Amygdala (tissue), 56 donors: ENCODE data around the gene ACTR1B.
A peak's percentile ranks its signal among the peaks of the same experiment; 100 is the strongest.
"Not testable (repeated sequence)": the region's sequence is repeated elsewhere in the genome, so short reads cannot be mapped to it uniquely, and the experiment has no call there.

Source experiments
- DNase-seq, 56 donors: peaks; one replicate each; lab custom pipeline; 2025; lab: John Stamatoyannopoulos, UW

ACTR1B gene

GRCh38 chr2:97660044-97660774 lies 3.6 kb downstream of the ACTR1B start:
- DNase-seq, result no peak

DNA sequence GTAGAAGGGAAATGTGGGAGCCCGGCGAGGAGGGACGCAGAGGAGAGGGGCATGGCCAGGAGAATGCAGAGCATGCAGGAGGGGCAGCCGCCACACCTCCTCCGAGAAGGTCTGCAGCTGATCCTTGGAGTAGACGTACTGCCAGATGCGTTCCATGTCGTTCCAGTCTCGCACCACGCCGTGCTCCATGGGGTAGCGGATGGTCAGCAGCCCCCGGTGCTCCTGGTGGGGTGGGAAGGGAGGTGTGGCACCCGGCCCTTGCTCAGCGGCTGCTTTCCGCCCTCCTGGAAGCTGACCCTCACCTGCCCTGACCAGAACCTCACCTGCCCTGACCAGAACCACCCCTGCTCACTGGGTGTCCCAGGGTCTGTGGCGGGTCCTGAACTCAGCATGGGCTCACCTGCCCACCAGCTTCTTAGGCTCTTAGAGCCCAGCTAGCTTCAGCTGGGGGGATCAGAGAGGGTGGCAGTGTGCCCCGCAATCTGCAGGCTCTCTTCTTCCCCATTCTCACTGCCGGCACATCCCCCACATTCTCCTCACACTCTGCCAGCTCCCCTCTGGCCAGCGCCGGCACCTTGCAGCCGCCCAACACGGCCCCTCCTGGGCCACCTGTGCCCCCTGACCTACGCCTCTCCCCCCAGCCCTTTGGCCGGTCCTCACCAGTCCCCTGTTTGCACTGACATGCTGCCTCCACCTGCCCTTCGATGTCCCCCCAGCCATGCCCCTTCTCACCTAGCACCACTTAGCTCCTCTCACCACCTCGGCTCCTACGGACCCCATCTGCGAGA lies 4.4 kb downstream of the ACTR1B start:
- no peak for DNase-seq

- DNase-seq, result no peak
Measured at GRCh38 chr2:97658691-97659157, 5.1 kb downstream of the ACTR1B start.

DNA sequence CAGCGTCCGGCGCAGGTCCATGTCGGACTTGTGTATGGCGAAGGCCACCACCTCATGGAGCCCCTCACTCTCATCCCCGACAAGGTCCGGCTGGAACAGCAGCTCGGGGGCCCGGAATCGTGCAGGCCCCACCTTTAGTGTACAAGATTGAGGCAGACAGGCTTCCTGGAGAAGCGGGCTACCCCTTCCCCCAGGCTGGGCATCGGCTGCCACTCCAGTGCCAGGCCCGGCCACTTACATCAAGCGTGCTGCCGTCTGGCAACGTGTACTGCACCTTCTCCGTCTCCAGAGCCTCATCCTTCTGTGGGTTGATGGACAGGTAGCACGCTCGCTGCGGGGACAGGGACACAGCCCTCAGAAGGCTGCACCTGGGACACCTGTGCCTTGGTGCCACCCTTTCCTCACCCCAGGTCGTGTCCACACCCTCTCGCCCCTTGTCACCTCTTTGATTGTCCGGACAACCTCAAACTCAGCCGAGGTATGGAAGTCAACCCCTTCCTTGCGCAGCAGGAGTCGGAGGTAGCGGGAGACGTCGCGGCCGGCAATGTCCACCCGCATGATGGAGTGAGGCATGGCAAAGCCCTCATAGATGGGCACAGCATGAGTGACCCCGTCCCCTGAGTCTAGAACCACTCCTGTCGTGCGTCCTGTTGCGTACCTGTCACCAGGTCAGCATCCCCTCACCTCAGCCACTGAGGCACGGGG lies 5.7 kb downstream of the ACTR1B start:
- no peak for DNase-seq

DNA sequence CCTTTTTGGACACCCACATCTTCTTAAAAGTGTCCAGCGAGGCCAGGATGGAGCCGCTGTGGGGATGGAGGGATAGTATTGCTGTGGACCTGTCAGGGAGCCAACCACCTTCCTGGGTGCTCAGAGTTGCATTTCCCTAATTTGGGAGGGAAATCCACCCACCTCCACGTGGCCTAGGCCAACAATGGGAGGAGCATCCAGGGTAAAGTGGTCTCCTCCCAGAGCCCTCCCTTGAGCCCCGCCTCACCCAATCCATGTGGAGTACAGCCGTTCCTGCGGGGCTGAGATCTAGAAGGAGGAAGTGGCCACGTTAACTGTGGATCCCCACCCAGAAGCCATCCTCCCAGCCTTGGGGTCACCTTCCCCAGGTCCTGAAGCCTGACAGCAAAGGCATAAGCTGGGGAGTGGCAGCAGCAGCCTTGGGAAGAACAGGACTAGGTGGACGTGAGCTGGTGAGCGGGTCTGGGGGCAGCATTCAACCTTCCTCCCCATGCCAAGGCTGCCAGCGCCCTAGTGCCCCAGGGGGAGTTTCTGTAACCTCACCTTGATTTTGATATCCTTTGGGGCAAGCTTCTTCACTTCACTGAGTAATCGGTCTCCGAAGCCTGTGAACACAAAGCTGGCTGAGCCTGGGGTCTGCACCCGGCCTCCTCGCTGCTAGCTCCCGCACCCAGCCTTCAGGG lies 6.8 kb downstream of the ACTR1B start:
- no peak for DNase-seq

DNA sequence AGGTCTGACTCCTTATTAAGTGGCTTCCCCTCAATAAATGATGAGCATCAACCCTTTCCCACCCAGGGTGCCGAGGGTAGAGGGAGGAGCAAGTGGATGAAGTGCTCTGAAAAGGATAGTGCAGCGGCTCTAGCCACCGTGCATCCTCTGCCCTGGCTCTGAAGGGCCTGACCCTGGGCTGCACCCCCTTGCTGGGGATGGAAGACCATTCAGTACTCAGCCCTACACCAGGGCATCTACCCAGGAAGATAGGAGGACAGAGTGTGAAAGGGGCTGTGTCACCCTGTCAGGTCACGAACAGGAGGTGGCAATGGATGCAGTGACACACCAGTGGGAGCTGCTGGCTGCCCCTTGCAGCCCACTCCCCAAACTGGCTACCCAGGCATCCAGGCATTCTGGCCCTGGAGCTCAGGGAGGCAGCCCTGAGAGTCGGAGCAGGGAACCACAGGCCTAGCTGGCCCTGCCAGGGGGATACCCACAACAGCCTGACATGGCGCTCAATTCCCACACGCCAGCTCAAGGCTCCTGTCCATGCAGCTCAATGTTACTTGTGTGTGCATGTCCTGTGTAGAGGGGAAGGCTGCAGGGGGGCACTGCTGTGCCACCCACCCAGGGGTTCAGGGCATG lies 7.6 kb downstream of the ACTR1B start:
- no peak for DNase-seq

DNA sequence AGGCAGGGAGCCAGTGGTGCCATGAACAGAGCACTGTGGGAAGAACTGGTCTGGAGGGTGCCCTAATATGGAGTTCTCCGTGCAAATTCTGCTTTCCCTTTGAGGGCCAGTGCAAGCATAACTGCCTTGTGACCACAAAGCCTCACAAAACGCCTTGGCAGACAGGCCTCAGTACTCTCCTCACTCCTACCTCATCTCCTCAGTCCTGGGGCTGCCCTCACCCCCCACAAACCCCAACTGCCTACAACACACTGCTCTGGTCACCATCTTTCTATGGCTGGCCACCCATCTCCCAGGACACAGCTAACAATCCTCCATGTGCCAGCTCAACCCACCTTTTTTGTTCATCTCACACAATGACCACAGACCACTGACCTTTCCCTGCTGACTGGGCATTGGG lies 9.1 kb downstream of the ACTR1B start:
- DNase-seq, result no peak

DNA sequence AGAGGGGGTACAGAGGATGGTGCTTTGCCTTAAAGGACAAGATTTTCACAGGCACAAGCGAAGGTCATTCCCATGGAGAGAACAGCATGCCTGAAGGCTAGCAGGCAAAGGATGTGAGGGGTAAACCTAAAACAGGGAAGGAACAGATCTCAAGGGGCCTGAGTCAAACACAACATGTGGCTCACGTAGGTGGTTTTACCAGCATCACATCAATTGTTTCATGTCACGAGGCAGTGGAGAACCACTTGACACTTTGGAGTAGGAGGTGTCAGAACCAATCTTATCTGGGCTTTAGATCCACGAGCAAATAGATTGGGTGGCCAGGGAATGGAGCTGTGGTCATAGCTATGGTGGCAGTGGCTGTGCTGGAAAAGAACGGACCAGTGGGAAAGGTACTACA lies 9.5 kb downstream of the ACTR1B start:
- DNase-seq, result no peak

DNA sequence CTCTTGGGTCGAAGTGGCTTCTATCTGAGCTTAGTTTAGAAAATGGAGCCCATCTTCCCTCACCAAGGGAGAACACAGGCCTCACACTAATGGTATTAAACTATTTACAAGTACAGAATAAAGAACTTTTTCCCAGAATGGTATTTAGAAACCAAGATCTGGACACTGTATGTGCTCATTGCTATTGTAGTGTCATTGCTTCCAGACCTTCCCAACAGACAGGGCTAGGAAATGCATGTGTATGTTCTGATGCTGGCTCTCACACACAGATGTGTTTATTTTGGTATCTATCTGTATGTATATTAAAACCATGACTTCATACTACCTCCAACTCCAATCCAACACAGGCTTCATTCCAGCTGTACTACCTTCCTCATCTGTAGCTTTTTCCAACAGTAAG lies 10.0 kb downstream of the ACTR1B start:
- no peak for DNase-seq

DNA sequence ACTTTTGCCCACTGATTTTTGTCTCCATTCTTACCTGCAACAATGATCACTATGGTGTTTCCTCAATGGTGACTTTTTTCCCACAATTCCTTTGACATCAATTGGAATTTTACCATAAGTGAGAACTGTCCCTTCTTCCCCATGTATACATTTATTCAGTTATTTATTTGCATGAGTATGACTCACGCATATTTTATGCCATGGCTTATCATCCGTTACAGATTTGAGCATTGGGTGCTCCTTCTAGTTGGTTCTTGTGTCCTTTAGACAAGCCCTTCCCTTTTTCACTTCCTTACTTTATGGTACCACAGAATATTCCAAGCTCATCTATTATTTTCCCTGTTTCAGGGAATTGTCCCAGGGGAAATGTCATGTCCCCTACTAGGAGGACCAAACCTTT lies 10.4 kb downstream of the ACTR1B start:
- DNase-seq, result no peak

DNA sequence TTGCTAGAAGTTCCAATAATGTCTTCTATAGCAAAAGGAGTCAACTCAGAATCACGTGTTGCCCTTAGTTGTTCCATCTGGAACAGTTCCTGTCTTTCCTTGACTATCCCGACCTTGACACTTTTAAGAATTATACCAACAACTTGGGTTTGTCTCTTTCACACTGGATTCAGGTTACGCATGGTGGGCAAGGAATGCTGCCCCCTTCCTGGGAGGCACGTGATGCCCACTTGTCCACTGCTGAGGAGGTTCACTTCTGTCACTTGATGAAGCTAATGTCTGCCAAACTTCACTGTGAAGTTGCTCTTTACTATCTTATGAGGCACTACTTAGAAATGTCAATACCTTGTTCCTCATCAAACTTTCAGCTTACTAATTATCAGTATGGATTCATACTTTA lies 12.7 kb downstream of the ACTR1B start:
- no peak for DNase-seq

GRCh38 chr2:97646977-97647376 lies 16.9 kb downstream of the ACTR1B start:
- no peak for DNase-seq

GRCh38 chr2:97645695-97646629 lies 17.9 kb downstream of the ACTR1B start, which contains the start of gene COX5B:
TSS of gene COX5B (plus strand) at chr2:97646062. CDS start at chr2:97646087, 25 bp downstream.
- peak; percentile 39 to 99 (median 98) for DNase-seq

GRCh38 chr2:97645112-97645694 lies 18.6 kb downstream of the ACTR1B start:
- DNase-seq, result peak in 8 of 56 donors; percentile 44 to 83 (median 70)

DNA sequence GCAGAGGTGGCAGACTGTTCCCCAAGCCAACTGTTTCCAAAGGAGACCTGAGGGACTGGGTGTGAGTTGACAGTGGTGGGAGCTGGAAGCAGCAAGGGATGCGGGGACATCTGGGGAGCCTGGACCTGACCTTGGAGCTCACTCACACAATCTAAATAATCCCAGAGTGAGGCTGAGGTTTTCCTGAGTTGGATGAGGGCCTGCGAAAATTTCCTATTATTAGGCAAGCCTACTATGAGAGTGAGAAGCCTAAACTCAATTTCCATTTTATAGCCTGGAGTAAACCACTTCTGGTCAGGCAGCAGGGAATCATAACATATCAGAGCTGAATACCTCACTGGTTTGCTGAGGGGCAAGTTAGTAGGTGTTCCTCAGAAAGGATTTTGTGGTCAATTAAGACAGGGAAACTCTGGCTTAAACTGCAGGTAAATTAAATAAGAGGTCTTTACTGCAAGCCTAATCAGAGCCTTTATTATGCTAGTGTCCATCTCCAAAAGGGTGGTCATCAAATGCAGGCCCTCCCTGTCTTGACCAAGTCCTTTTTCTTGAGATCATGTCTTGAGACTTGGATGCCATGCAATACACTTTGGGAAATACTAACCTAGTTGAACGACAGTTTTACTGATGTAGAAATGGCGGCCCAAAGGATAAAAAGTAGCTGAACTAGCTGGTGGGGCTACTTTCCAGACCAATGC lies 19.7 kb downstream of the ACTR1B start:
- DNase-seq, result no peak

DNA sequence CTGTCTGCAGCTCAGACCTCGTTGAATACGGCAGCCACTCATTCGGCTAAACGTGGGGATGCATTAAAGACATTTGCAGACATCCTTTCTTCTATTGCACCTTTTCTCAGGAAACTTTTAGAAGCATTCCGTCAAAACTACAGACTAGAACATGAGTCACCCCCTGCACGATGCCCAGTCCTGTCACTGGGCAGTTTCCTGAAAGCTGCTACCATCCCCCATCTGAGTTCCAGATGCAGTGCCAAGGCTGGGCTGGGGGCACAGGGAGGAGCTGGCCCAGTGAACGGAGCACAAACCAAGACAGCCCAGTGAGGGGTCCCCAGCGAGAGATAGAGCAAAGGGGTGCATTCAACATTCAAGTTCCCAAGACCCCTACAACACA lies 37.8 kb downstream of the ACTR1B start:
- DNase-seq, result not testable (repeated sequence)

DNA sequence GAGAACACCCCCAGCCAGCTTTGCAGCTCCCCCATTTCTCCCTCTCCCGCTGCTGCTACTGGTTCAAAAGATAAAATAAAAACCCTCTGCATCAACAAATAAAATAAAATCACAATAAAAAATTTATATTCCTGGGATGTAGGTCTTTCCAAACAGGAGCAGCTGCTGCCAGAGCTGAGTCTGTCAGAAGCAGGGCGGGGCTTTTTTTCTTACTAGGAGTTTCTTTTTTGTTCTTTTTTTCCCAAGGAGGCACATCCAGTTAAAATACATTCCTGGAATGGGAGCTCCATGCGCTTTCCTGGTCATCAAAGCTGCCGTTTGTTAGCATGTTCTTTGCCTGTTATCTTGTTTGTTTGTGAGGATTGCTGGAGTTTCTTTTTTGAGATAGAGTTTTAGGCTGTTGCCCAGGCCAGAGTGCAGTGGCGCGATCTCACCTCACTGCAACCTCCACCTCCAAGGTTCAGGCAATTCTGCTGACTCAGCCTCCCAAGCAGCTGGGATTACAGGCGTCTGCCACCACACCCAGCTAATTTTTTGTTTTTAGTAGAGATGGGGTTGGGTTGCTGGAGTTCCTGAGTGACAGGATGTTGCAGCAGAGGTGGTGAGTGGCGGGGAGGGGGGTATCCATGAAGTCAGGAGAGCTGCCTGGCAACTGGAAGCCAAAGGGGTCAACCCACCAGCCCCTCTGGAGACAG lies 38.3 kb downstream of the ACTR1B start:
- DNase-seq, result not testable (repeated sequence)
